NCI-H526 treated with DMSO at 0.1 percent for 48 hours (cell line): ENCODE measurements around the gene CHD5.

ENCODE experiments used
- DNase-seq: peaks from one replicate; lab custom pipeline; 2025; lab: John Stamatoyannopoulos, UW

The CHD5 gene

GRCh38 chr1:6174621-6175410 lies 5.3 kb downstream of the CHD5 start:
- DNase-seq: no peak

- no peak for DNase-seq
Measured at GRCh38 chr1:6172549-6172948, 7.6 kb downstream of the CHD5 start.

- no peak for DNase-seq
Measured at GRCh38 chr1:6171548-6172124, 8.5 kb downstream of the CHD5 start.

GRCh38 chr1:6170742-6171201 lies 9.3 kb downstream of the CHD5 start:
- DNase-seq: no peak

- DNase-seq: no peak
Measured at GRCh38 chr1:6170116-6170741, 9.9 kb downstream of the CHD5 start.

GRCh38 chr1:6168947-6169586 lies 11.1 kb downstream of the CHD5 start:
- no peak for DNase-seq

GRCh38 chr1:6167391-6168303 lies 12.5 kb downstream of the CHD5 start:
- DNase-seq: no peak

GRCh38 chr1:6166655-6167390 lies 13.3 kb downstream of the CHD5 start:
- no peak for DNase-seq

- no peak for DNase-seq
Measured at GRCh38 chr1:6166221-6166620, 13.9 kb downstream of the CHD5 start.

- no peak for DNase-seq
Measured at GRCh38 chr1:6165441-6165985, 14.6 kb downstream of the CHD5 start.

- DNase-seq: no peak
Measured at GRCh38 chr1:6165027-6165426, 15.1 kb downstream of the CHD5 start.

- DNase-seq: peak; percentile 47
Measured at GRCh38 chr1:6163973-6164617, 16.0 kb downstream of the CHD5 start.

GRCh38 chr1:6163191-6163972 lies 16.7 kb downstream of the CHD5 start:
- no peak for DNase-seq

GRCh38 chr1:6162773-6163172 lies 17.3 kb downstream of the CHD5 start:
- DNase-seq: no peak

GRCh38 chr1:6162341-6162740 lies 17.8 kb downstream of the CHD5 start:
- DNase-seq: no peak

- no peak for DNase-seq
Measured at GRCh38 chr1:6158181-6158580, 21.9 kb downstream of the CHD5 start.

- DNase-seq: peak; percentile 83
Measured at GRCh38 chr1:6157528-6158174, 22.5 kb downstream of the CHD5 start.

- DNase-seq: no peak
Measured at GRCh38 chr1:6157132-6157527, 23.0 kb downstream of the CHD5 start.
